Panc1 (cell line): ENCODE results near the gene IKZF4. TPM values are rescaled to one million over a fixed set of nuclear protein-coding genes. Genes with fewer than 3 reads are reported as not detected.

Source experiments
- ATAC-seq: fragments of 200-7000 bp; cut with Tn5 transposase; 2 replicates; pipeline ENCODE4 v1.9.1; 2020; ENCODE audit warnings: mild to moderate bottlenecking, moderate library complexity
- BruUV-seq: library from RNA; stranded (reverse); fragments of 400-500 nt; replicated peaks from 2 replicates; lab custom pipeline; 2021; lab: Mats Ljungman, UMichigan
- CTCF ChIA-PET: fragments of 300-600 bp; sonication (Branson Sonifier 250); formaldehyde crosslinking; loops from one replicate; lab custom pipeline; 2022; ENCODE audit warnings: antibody characterized with exemption; lab: Charles Lee
- POLR2A ChIA-PET: fragments of 300-600 bp; sonication (Branson Sonifier 250); formaldehyde crosslinking; loops from one replicate; lab custom pipeline; 2022; ENCODE audit warnings: antibody characterized with exemption; lab: Charles Lee
- DNase-seq: peaks from one replicate; pipeline ENCODE4 v3.0.0-alpha.2; 2010; ENCODE audit warnings: low read depth, low spot score
- H3K27ac ChIP-seq: 2 replicates; pipeline ENCODE4 v1.5.1; 2011; ENCODE audit warnings: mild to moderate bottlenecking, low read length, inconsistent platforms
- H3K27me3 ChIP-seq: fragments of 200-500 bp; sonication (Bioruptor generic); 2 replicates; pipeline ENCODE4 v1.6.0; 2014; ENCODE audit warnings: low read length, inconsistent platforms; ENCODE audit not compliant: control insufficient read depth, insufficient read depth
- H3K36me3 ChIP-seq: fragments of 200-500 bp; sonication (Bioruptor generic); 2 replicates; pipeline ENCODE4 v1.5.1; 2014; ENCODE audit warnings: inconsistent platforms, mild to moderate bottlenecking, low read length, moderate library complexity; ENCODE audit not compliant: control insufficient read depth, insufficient read depth
- H3K4me1 ChIP-seq: 2 replicates; pipeline ENCODE4 v1.5.1; 2011; ENCODE audit warnings: inconsistent platforms, mild to moderate bottlenecking, low read length, moderate library complexity; ENCODE audit not compliant: control insufficient read depth, insufficient read depth
- H3K4me3 ChIP-seq, 2 experiments: 2 replicates each; pipeline ENCODE4 v1.5.1; 2011 to 2012; ENCODE audit warnings: low read depth in 2 of 2, low read length in 2 of 2, mild to moderate bottlenecking in 2 of 2, inconsistent platforms in 1 of 2, moderate library complexity in 1 of 2
- H3K9me3 ChIP-seq: fragments of 200-500 bp; sonication (Bioruptor generic); 2 replicates; pipeline ENCODE4 v1.5.1; 2014; ENCODE audit warnings: low read depth, mild to moderate bottlenecking, inconsistent platforms, low read length, moderate library complexity; ENCODE audit not compliant: control insufficient read depth, insufficient read depth
- POLR2AphosphoS5 ChIP-seq: IDR thresholded peaks from 2 replicates; pipeline ENCODE4 v1.6.1; 2012; ENCODE audit warnings: mild to moderate bottlenecking, low read depth, low read length, moderate library complexity
- REST ChIP-seq, 2 experiments: IDR thresholded peaks; 2 replicates each; pipeline ENCODE4 v1.6.1; 2011 to 2012; ENCODE audit warnings: low read depth in 2 of 2, control low read depth in 1 of 2, low read length in 1 of 2, mild to moderate bottlenecking in 1 of 2, moderate library complexity in 1 of 2; ENCODE audit not compliant: insufficient read depth in 1 of 2
- SIN3A ChIP-seq: IDR thresholded peaks from 2 replicates; pipeline ENCODE4 v1.6.1; 2012; ENCODE audit warnings: low read depth, mild to moderate bottlenecking, low read length, moderate library complexity, borderline replicate concordance; ENCODE audit not compliant: insufficient read depth
- TCF7L2 ChIP-seq: IDR thresholded peaks from 2 replicates; pipeline ENCODE4 v1.6.1; 2011; ENCODE audit warnings: mild to moderate bottlenecking, low read depth, low read length, inconsistent platforms
- in situ Hi-C: cut with HindIII; loops from 2 replicates; pipeline ENCODE4 v1.10.0; 2016; ENCODE audit warnings: low sequenced_read_pairs, low pct_unique_long_range_greater_than_20kb
- intact Hi-C: fragments of 100-400 bp; cut with micrococcal nuclease; formaldehyde crosslinking; loops from one replicate; pipeline ENCODE4 v1.10.0; 2022; ENCODE audit not compliant: unreplicated experiment
- total RNA-seq: library from RNA; stranded (reverse); gene quantifications from one replicate; pipeline ENCODE4 v1.2.1, GENCODE V29; 2021; ENCODE audit not compliant: unreplicated experiment
- TF ChIP-seq, protein P1 (sequence below): fragments of 450-650 bp; IDR thresholded peaks from 2 replicates; pipeline ENCODE4 v1.5.1; 2017; ENCODE audit warnings: mild to moderate bottlenecking

IKZF4 gene
- total RNA-seq, 1 experiment from 2014 or later = 6.9 TPM

GRCh38 chr12:56018356-56018755, 2.5 kb upstream of the IKZF4 start:
- intact Hi-C loops (no loop called here), in situ Hi-C loops (no loop called here)
- no peaks in the 10 kb centered on the region for H3K9me3 ChIP-seq
- H3K27me3 ChIP-seq = no peaks in the 10 kb centered on the region
- TF ChIP-seq REST (IDR thresholded peaks at IDR 0.05; ENCODE audit: insufficient read depth in 1 of 2, low read depth in 2 of 2, low read length in 1 of 2) = no peak
- TF ChIP-seq TCF7L2 = no peak
- TF ChIP-seq, protein P1, sequence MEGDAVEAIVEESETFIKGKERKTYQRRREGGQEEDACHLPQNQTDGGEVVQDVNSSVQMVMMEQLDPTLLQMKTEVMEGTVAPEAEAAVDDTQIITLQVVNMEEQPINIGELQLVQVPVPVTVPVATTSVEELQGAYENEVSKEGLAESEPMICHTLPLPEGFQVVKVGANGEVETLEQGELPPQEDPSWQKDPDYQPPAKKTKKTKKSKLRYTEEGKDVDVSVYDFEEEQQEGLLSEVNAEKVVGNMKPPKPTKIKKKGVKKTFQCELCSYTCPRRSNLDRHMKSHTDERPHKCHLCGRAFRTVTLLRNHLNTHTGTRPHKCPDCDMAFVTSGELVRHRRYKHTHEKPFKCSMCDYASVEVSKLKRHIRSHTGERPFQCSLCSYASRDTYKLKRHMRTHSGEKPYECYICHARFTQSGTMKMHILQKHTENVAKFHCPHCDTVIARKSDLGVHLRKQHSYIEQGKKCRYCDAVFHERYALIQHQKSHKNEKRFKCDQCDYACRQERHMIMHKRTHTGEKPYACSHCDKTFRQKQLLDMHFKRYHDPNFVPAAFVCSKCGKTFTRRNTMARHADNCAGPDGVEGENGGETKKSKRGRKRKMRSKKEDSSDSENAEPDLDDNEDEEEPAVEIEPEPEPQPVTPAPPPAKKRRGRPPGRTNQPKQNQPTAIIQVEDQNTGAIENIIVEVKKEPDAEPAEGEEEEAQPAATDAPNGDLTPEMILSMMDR = no peak
- TF ChIP-seq SIN3A = no peak
- TF ChIP-seq POLR2AphosphoS5 = no peak
- no peak overlapping the region for H3K4me3 ChIP-seq
- BruUV-seq = no TSS peak
- no peaks in the 10 kb centered on the region for H3K36me3 ChIP-seq
- no peak for DNase-seq
- ChIA-PET POLR2A (no interaction called here), CTCF (no interaction called here)
- H3K27ac ChIP-seq = no peak overlapping the region
- no peaks in the 10 kb centered on the region for H3K4me1 ChIP-seq
- ATAC-seq = no peak

DNA sequence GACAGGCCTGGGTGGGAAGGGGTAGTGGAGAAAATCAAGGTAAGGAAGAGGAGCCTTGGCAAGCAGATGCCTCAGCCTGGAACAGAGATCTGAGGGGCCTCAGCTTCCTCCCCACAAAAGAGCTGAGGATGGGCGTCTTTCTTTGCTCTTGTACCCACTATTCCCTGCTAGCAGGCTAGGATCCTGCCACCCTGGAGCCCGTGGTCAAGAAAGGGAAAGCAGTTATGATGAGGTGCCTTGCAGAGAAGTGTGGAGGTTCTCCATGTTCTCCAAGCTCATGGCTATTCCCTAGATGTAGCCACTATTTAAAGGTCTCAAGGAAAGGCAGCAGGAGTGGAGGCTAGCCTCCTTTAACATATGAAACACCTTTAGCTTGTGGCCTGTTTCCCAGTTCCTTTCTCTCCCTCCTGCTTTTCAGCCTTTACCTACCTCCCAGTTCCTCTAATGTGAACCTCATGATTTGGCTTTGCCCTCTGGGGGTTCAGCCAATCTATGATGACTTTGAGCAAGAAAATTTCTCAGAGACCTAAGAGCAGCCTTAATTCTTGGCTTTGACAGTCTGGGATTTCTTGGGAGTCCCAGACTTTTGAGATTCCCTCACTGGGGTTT, 1.1 kb downstream of the IKZF4 start:
- CTCF ChIA-PET = interaction anchor here (0.7 kb wide), 1 partner anchor 597 kb away, joined by 3 read pairs; no protein-coding TSS in a partner anchor
- no peaks in the 10 kb centered on the region for H3K9me3 ChIP-seq
- no peak overlapping the region for H3K4me3 ChIP-seq
- no peaks in the 10 kb centered on the region for H3K4me1 ChIP-seq
- no peaks in the 10 kb centered on the region for H3K36me3 ChIP-seq
- no peak overlapping the region for H3K27ac ChIP-seq
- DNase-seq (no peak), ATAC-seq (no peak)
- TF ChIP-seq, protein P1 = no peak
- TF ChIP-seq REST (IDR thresholded peaks at IDR 0.05; ENCODE audit: insufficient read depth in 1 of 2, low read depth in 2 of 2, low read length in 1 of 2) = no peak
- TF ChIP-seq SIN3A = no peak
- no peak for TF ChIP-seq TCF7L2
- no peak for TF ChIP-seq POLR2AphosphoS5
- POLR2A ChIA-PET = no interaction called here
- intact Hi-C loops (no loop called here), in situ Hi-C loops (no loop called here)
- BruUV-seq = no TSS peak
- no peaks in the 10 kb centered on the region for H3K27me3 ChIP-seq
